ENCODE results near the gene KCNQ1. TPM values are rescaled to one million over a fixed set of nuclear protein-coding genes. Genes with fewer than 3 reads are reported as not detected.
"Not testable (repeated sequence)": the region's sequence is repeated elsewhere in the genome, so short reads cannot be mapped to it uniquely, and the experiment has no call there.

The KCNQ1 gene
- total RNA-seq, 4 donors from 2014 or later = 5.6 to 46.8 (median 24.6) TPM

- Histone ChIP-seq H3K27me3 (peaks cover 6% of the 10 kb centered on the region), H3K4me3 (no peak overlapping the region), H3K9me3 (peaks cover 16 to 17% of the 10 kb centered on the region in 2 donors), H3K36me3 (no peaks in the 10 kb centered on the region), H3K4me1 (no peaks in the 10 kb centered on the region), H3K27ac (no peak overlapping the region)
- no peak for DNase-seq
- in situ Hi-C loops (cut with MboI; ENCODE audit: low pct_ligation_motif_present in 1 of 4, low pct_unique_long_range_greater_than_20kb in 1 of 4, low sequenced_read_pairs in 3 of 4) = no loop called here
- WGBS, 2 donors (ENCODE audit: low coverage in 1 of 2) = 32 to 48% methylated on average over 9 to 14 of the region's 14 CpGs
- intact Hi-C loops (cut with DNase I; ENCODE audit: low total_unique reads) = no loop called here
- TF ChIP-seq POLR2A (IDR thresholded peaks at IDR 0.05) (no peak), EP300 (IDR thresholded peaks at IDR 0.05; ENCODE audit: low read depth) (no peak), POLR2AphosphoS5 (IDR thresholded peaks at IDR 0.05) (no peak), CTCF (IDR thresholded peaks at IDR 0.05) (no peak)
These were observed 38.6 kb downstream of the KCNQ1 start for GRCh38 chr11:2483426-2483825.

GRCh38 chr11:2484576-2485125, 39.8 kb downstream of the KCNQ1 start:
- no peak overlapping the region for H3K4me3 ChIP-seq
- intact Hi-C loops (cut with DNase I; ENCODE audit: low total_unique reads) = no loop called here
- H3K9me3 ChIP-seq = peaks cover 18 to 20% of the 10 kb centered on the region in 2 donors
- TF ChIP-seq POLR2A (IDR thresholded peaks at IDR 0.05) (no peak), CTCF (IDR thresholded peaks at IDR 0.05) (no peak)
- no peaks in the 10 kb centered on the region for H3K4me1 ChIP-seq
- H3K27me3 ChIP-seq = peaks cover 6% of the 10 kb centered on the region
- in situ Hi-C loops (cut with MboI; ENCODE audit: low pct_ligation_motif_present in 1 of 4, low pct_unique_long_range_greater_than_20kb in 1 of 4, low sequenced_read_pairs in 3 of 4) = no loop called here
- WGBS, 2 donors (ENCODE audit: low coverage in 1 of 2) = 92 to 94% methylated on average over 16 of the region's 16 CpGs
- no peaks in the 10 kb centered on the region for H3K36me3 ChIP-seq
- DNase-seq = no peak
- no peak overlapping the region for H3K27ac ChIP-seq

GRCh38 chr11:2488004-2488403, 43.2 kb downstream of the KCNQ1 start:
- intact Hi-C loops (cut with DNase I; ENCODE audit: low total_unique reads) = no loop called here
- peaks cover 6% of the 10 kb centered on the region for H3K27me3 ChIP-seq
- no peaks in the 10 kb centered on the region for H3K36me3 ChIP-seq
- H3K27ac ChIP-seq = no peak overlapping the region
- TF ChIP-seq POLR2A (IDR thresholded peaks at IDR 0.05) = no peak
- TF ChIP-seq POLR2AphosphoS5 (IDR thresholded peaks at IDR 0.05) = no peak
- no peak for TF ChIP-seq CTCF (IDR thresholded peaks at IDR 0.05)
- TF ChIP-seq EP300 (IDR thresholded peaks at IDR 0.05; ENCODE audit: low read depth) = no peak
- in situ Hi-C loops (cut with MboI; ENCODE audit: low pct_ligation_motif_present in 1 of 4, low pct_unique_long_range_greater_than_20kb in 1 of 4, low sequenced_read_pairs in 3 of 4) = no loop called here
- peaks cover 18 to 20% of the 10 kb centered on the region in 2 donors for H3K9me3 ChIP-seq
- DNase-seq = no peak
- H3K4me1 ChIP-seq = no peaks in the 10 kb centered on the region
- no peak overlapping the region for H3K4me3 ChIP-seq

- in situ Hi-C loops (cut with MboI; ENCODE audit: low pct_ligation_motif_present in 1 of 4, low pct_unique_long_range_greater_than_20kb in 1 of 4, low sequenced_read_pairs in 3 of 4) = no loop called here
- intact Hi-C loops (cut with DNase I; ENCODE audit: low total_unique reads) = no loop called here
- Histone ChIP-seq H3K27me3 (peaks cover 6% of the 10 kb centered on the region), H3K36me3 (no peaks in the 10 kb centered on the region), H3K9me3 (peaks cover 18 to 20% of the 10 kb centered on the region in 2 donors), H3K4me1 (no peaks in the 10 kb centered on the region), H3K27ac (no peak overlapping the region), H3K4me3 (no peak overlapping the region)
- no peak for TF ChIP-seq EP300 (IDR thresholded peaks at IDR 0.05; ENCODE audit: low read depth)
- no peak for TF ChIP-seq POLR2AphosphoS5 (IDR thresholded peaks at IDR 0.05)
- TF ChIP-seq CTCF (IDR thresholded peaks at IDR 0.05) = no peak
- 68% methylated on average over 2 of the region's 2 CpGs; no CpG with 5 or more reads in 1 of the 2 donors for WGBS, 2 donors (ENCODE audit: low coverage in 1 of 2)
- no peak for DNase-seq
These were observed 44.3 kb downstream of the KCNQ1 start for GRCh38 chr11:2489083-2489482.

- not testable (repeated sequence) for H3K27ac ChIP-seq, DNase-seq
These were observed 53.1 kb downstream of the KCNQ1 start for GRCh38 chr11:2497951-2498350.

More at GRCh38 chr11:2497951-2498350, 53.1 kb downstream of the KCNQ1 start:
- H3K27me3 ChIP-seq; in situ Hi-C loops (cut with MboI; ENCODE audit: low pct_ligation_motif_present in 1 of 4, low pct_unique_long_range_greater_than_20kb in 1 of 4, low sequenced_read_pairs in 3 of 4); H3K4me3 ChIP-seq; H3K4me1 ChIP-seq; intact Hi-C loops (cut with DNase I; ENCODE audit: low total_unique reads); H3K36me3 ChIP-seq: not testable (repeated sequence)
- H3K9me3 ChIP-seq = peaks cover 15 to 16% of the 10 kb centered on the region in 2 donors
- WGBS, 2 donors (ENCODE audit: low coverage in 1 of 2) = 90% methylated on average over 1 of the region's 1 CpG; no CpG with 5 or more reads in 1 of the 2 donors
